ENCODE measurements around the gene SMARCC1.

SMARCC1 gene

GRCh38 chr3:47541583-47542108 lies 240.0 kb downstream of the SMARCC1 start:
- no peak overlapping the region for H3K9ac ChIP-seq (ENCODE audit: low read length)
- no peaks in the 10 kb centered on the region for H3K4me1 ChIP-seq (ENCODE audit: control insufficient read depth, insufficient read depth, low read length)
- no peaks in the 10 kb centered on the region; the same call in 1 of the 2 replicates for H3K27me3 ChIP-seq (ENCODE audit: control insufficient read depth, insufficient read depth, low read length)
- H3K4me3 ChIP-seq (ENCODE audit: low read depth, low read length) = no peak overlapping the region
- H3K27ac ChIP-seq (ENCODE audit: low read depth, low read length) = no peak overlapping the region
- no peaks in the 10 kb centered on the region for H3K36me3 ChIP-seq (ENCODE audit: control insufficient read depth, insufficient read depth, low read length)
- no peaks in the 10 kb centered on the region for H3K9me3 ChIP-seq (ENCODE audit: control insufficient read depth, insufficient read depth, low read depth, low read length)

GRCh38 chr3:47540281-47540680 lies 241.4 kb downstream of the SMARCC1 start:
- Histone ChIP-seq H3K4me1 (ENCODE audit: control insufficient read depth, insufficient read depth, low read length) (no peaks in the 10 kb centered on the region), H3K4me3 (ENCODE audit: low read depth, low read length) (no peak overlapping the region), H3K27ac (ENCODE audit: low read depth, low read length) (no peak overlapping the region), H3K36me3 (ENCODE audit: control insufficient read depth, insufficient read depth, low read length) (no peaks in the 10 kb centered on the region), H3K9ac (ENCODE audit: low read length) (no peak overlapping the region), H3K27me3 (ENCODE audit: control insufficient read depth, insufficient read depth, low read length) (no peaks in the 10 kb centered on the region; the same call in 1 of the 2 replicates), H3K9me3 (ENCODE audit: control insufficient read depth, insufficient read depth, low read depth, low read length) (no peaks in the 10 kb centered on the region)

DNA sequence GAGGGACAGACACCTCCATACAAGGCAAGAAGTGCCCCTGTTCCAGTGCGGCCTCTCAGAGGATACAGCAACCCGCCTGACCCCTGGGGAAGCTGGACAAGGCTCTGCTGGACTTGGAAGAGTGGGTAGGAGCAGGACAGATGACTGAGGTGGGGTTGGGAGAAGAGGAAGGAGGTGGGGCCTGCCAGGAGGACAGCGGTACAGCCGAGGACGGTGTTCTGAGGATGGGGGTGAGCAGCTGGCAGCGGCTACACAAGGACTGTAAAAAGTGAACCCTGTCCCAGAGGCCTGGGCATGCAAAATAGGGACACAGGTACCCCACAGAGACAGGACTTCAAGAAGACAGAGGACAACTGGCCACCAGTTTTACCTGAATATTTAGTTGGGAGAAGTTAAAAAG lies 244.7 kb downstream of the SMARCC1 start:
- Histone ChIP-seq H3K4me3 (ENCODE audit: low read depth, low read length) (no peak overlapping the region), H3K36me3 (ENCODE audit: control insufficient read depth, insufficient read depth, low read length) (no peaks in the 10 kb centered on the region), H3K9ac (ENCODE audit: low read length) (no peak overlapping the region), H3K27ac (ENCODE audit: low read depth, low read length) (no peak overlapping the region), H3K9me3 (ENCODE audit: control insufficient read depth, insufficient read depth, low read depth, low read length) (0 out of 2 replicates have a peak, but pooled peaks cover 5% of the 10 kb centered on the region), H3K4me1 (ENCODE audit: control insufficient read depth, insufficient read depth, low read length) (no peaks in the 10 kb centered on the region), H3K27me3 (ENCODE audit: control insufficient read depth, insufficient read depth, low read length) (no peaks in the 10 kb centered on the region; the same call in 1 of the 2 replicates)

GRCh38 chr3:47536221-47536891 lies 245.3 kb downstream of the SMARCC1 start:
- H3K27me3 ChIP-seq (ENCODE audit: control insufficient read depth, insufficient read depth, low read length) = no peaks in the 10 kb centered on the region; the same call in 1 of the 2 replicates
- H3K9me3 ChIP-seq (ENCODE audit: control insufficient read depth, insufficient read depth, low read depth, low read length) = 0 out of 2 replicates have a peak, but pooled peaks cover 5% of the 10 kb centered on the region
- H3K4me3 ChIP-seq (ENCODE audit: low read depth, low read length) = no peak overlapping the region
- no peak overlapping the region for H3K9ac ChIP-seq (ENCODE audit: low read length)
- no peaks in the 10 kb centered on the region for H3K36me3 ChIP-seq (ENCODE audit: control insufficient read depth, insufficient read depth, low read length)
- H3K4me1 ChIP-seq (ENCODE audit: control insufficient read depth, insufficient read depth, low read length) = no peaks in the 10 kb centered on the region
- no peak overlapping the region for H3K27ac ChIP-seq (ENCODE audit: low read depth, low read length)
